NB4 (cell line): ENCODE results near the gene STUM.

Experiments
- CTCF ChIP-seq: IDR thresholded peaks from one replicate; pipeline ENCODE4 v1.5.1; 2012; ENCODE audit warnings: low read depth, low read length
- POLR2A ChIP-seq: IDR thresholded peaks from 2 replicates; pipeline ENCODE4 v1.6.1; 2011; ENCODE audit warnings: mild to moderate bottlenecking; ENCODE audit not compliant: insufficient read length; ENCODE audit errors: extremely low read depth
- TF ChIP-seq, protein P1 (sequence below): IDR thresholded peaks from 2 replicates; pipeline ENCODE4 v1.6.1; 2011; ENCODE audit warnings: low read depth, low read length

DNA sequence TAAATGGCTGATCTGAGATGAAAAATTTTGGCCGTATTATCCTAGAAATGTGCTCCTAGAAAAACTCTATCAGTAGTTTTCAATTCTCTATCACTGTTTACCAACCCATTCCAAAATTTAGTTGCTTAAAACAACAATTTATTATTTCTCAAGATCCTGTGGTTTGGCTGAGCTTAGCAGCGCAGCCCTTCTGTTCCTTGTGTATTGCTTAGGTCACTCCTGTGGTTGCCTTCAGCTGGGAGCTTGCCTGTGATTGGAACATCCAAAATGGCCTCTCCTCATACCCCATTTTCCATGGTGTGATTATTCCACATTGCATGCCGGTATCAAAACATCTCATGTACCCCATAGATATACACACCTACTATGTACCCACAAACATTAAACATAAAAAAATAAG, 22.8 kb upstream of the STUM start:
- no peak for TF ChIP-seq POLR2A
- TF ChIP-seq CTCF = no peak
- TF ChIP-seq, protein P1, sequence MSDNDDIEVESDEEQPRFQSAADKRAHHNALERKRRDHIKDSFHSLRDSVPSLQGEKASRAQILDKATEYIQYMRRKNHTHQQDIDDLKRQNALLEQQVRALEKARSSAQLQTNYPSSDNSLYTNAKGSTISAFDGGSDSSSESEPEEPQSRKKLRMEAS = no peak
